MCF 10A (cell line): Measurements from ENCODE around the gene ZNF319. TPM values are rescaled to one million over a fixed set of nuclear protein-coding genes. Genes with fewer than 3 reads are reported as not detected.

Experiments used
- BruUV-seq: library from RNA; stranded (reverse); fragments of 400-500 nt; replicated peaks from 2 replicates; lab custom pipeline; 2021; lab: Mats Ljungman, UMichigan
- CTCF ChIA-PET: fragments of 300-600 bp; sonication (Branson Sonifier 250); formaldehyde crosslinking; extraction: SDS; loops from one replicate; lab custom pipeline; 2021; ENCODE audit warnings: antibody characterized with exemption, inconsistent platforms; lab: Yijun Ruan, JAX
- POLR2A ChIA-PET: fragments of 300-600, 350-650 bp; sonication (Branson Sonifier 250); formaldehyde crosslinking; extraction: SDS; loops from one replicate; lab custom pipeline; 2020; ENCODE audit warnings: antibody characterized with exemption, inconsistent platforms; lab: Yijun Ruan, JAX
- DNase-seq: peaks from one replicate; pipeline ENCODE4 v3.0.0-alpha.2; 2018; ENCODE audit not compliant: unreplicated experiment
- H3K27ac Mint-ChIP-seq: one replicate; pipeline ENCODE4 v1.8.0; 2022; ENCODE audit warnings: mild to moderate bottlenecking, low read depth, mixed read lengths; ENCODE audit not compliant: unreplicated experiment
- H3K27me3 Mint-ChIP-seq: one replicate; pipeline ENCODE4 v1.8.0; 2022; ENCODE audit warnings: mixed read lengths; ENCODE audit not compliant: insufficient read depth, unreplicated experiment
- H3K36me3 Mint-ChIP-seq: one replicate; pipeline ENCODE4 v1.8.0; 2022; ENCODE audit warnings: mild to moderate bottlenecking, moderate library complexity, mixed read lengths; ENCODE audit not compliant: insufficient read depth, unreplicated experiment
- H3K4me1 Mint-ChIP-seq: one replicate; pipeline ENCODE4 v1.8.0; 2022; ENCODE audit warnings: mixed read lengths; ENCODE audit not compliant: insufficient read depth, unreplicated experiment
- H3K4me3 Mint-ChIP-seq: one replicate; pipeline ENCODE4 v1.8.0; 2022; ENCODE audit warnings: mild to moderate bottlenecking, moderate library complexity, mixed read lengths; ENCODE audit not compliant: unreplicated experiment
- H3K9me3 Mint-ChIP-seq: one replicate; pipeline ENCODE4 v1.8.0; 2022; ENCODE audit warnings: mixed read lengths; ENCODE audit not compliant: unreplicated experiment
- CTCF ChIP-seq: fragments of 200-600 bp; IDR thresholded peaks from one replicate; pipeline ENCODE4 v1.8.0; 2022; ENCODE audit warnings: antibody characterized with exemption, mild to moderate bottlenecking; ENCODE audit not compliant: unreplicated experiment
- intact Hi-C: fragments of 100-400 bp; cut with micrococcal nuclease; formaldehyde crosslinking; loops from 2 replicates; pipeline ENCODE4 v1.14.1; 2022
- total RNA-seq: library from RNA; stranded (reverse); gene quantifications from 2 replicates; pipeline ENCODE4 v1.2.3, GENCODE V29; 2022

The ZNF319 gene
- total RNA-seq, 1 experiment from 2014 or later = 12.6 TPM

GRCh38 chr16:57996406-57997175, 3.9 kb downstream of the ZNF319 start:
- POLR2A ChIA-PET = no interaction called here
- no peaks in the 10 kb centered on the region for H3K27me3 Mint-ChIP-seq
- no peak overlapping the region for H3K4me3 Mint-ChIP-seq

GRCh38 chr16:57995721-57996405, 4.6 kb downstream of the ZNF319 start:
- BruUV-seq = no TSS peak
- CTCF ChIA-PET = interaction anchor here (0.6 to 7.0 kb wide), 2 partner anchors 95 to 1690 kb away, joined by 3 to 88 read pairs; no protein-coding TSS in a partner anchor

More at GRCh38 chr16:57996406-57997175, 3.9 kb downstream of the ZNF319 start:
- no peak for TF ChIP-seq CTCF
- BruUV-seq = no TSS peak
- H3K4me1 Mint-ChIP-seq = peaks cover 19% of the 10 kb centered on the region
- DNase-seq = no peak
- intact Hi-C loops = no loop called here
- H3K27ac Mint-ChIP-seq = no peak overlapping the region
- peaks cover 37% of the 10 kb centered on the region for H3K36me3 Mint-ChIP-seq
- CTCF ChIA-PET = interaction anchor here (7.0 kb wide), 1 partner anchor 96 kb away, joined by 88 read pairs; no protein-coding TSS in a partner anchor
- H3K9me3 Mint-ChIP-seq = no peaks in the 10 kb centered on the region

GRCh38 chr16:57994778-57995177, 5.7 kb downstream of the ZNF319 start:
- DNase-seq = peak; percentile 60
- BruUV-seq = no TSS peak
- Mint-ChIP-seq H3K36me3 (peaks cover 37% of the 10 kb centered on the region), H3K27ac (no peak overlapping the region), H3K27me3 (no peaks in the 10 kb centered on the region), H3K9me3 (no peaks in the 10 kb centered on the region), H3K4me3 (no peak overlapping the region), H3K4me1 (peaks cover 19% of the 10 kb centered on the region)
- intact Hi-C loops = no loop called here
- peak; percentile 28 for TF ChIP-seq CTCF
- ChIA-PET POLR2A (no interaction called here), CTCF (no interaction called here)

More at GRCh38 chr16:57995721-57996405, 4.6 kb downstream of the ZNF319 start:
- DNase-seq = no peak
- H3K4me1 Mint-ChIP-seq = peaks cover 19% of the 10 kb centered on the region
- H3K36me3 Mint-ChIP-seq = peaks cover 37% of the 10 kb centered on the region
- H3K27ac Mint-ChIP-seq = no peak overlapping the region
- no peaks in the 10 kb centered on the region for H3K9me3 Mint-ChIP-seq
- H3K4me3 Mint-ChIP-seq = no peak overlapping the region
- TF ChIP-seq CTCF = no peak
- POLR2A ChIA-PET = no interaction called here
- no peaks in the 10 kb centered on the region for H3K27me3 Mint-ChIP-seq
- intact Hi-C loops = no loop called here

GRCh38 chr16:57994361-57994760, 6.1 kb downstream of the ZNF319 start:
- DNase-seq = no peak
- intact Hi-C loops = no loop called here
- H3K9me3 Mint-ChIP-seq = no peaks in the 10 kb centered on the region
- H3K36me3 Mint-ChIP-seq = peaks cover 37% of the 10 kb centered on the region
- H3K27ac Mint-ChIP-seq = no peak overlapping the region
- no peak overlapping the region for H3K4me3 Mint-ChIP-seq
- peaks cover 18% of the 10 kb centered on the region for H3K4me1 Mint-ChIP-seq
- H3K27me3 Mint-ChIP-seq = no peaks in the 10 kb centered on the region
- TF ChIP-seq CTCF = no peak
- ChIA-PET POLR2A (no interaction called here), CTCF (interaction anchor here (0.6 kb wide), 1 partner anchor 47 kb away, joined by 3 read pairs; no protein-coding TSS in a partner anchor)
- no TSS peak for BruUV-seq
